K562 (cell line): ENCODE results near the gene PNPLA2. TPM values are rescaled to one million over a fixed set of nuclear protein-coding genes. Genes with fewer than 3 reads are reported as not detected.

Experiments
- ELF2 ChIP-seq: fragments of 250-450 bp; sonication (Bioruptor Pico); IDR thresholded peaks from 2 replicates; pipeline ENCODE4 v1.5.0; 2021; ENCODE audit warnings: mild to moderate bottlenecking
- ERF ChIP-seq: fragments of 450-650 bp; formaldehyde crosslinking; IDR thresholded peaks from 2 replicates; pipeline ENCODE4 v1.4.0; 2020; ENCODE audit warnings: mild to moderate bottlenecking, mixed read lengths
- MYC ChIP-seq, 2 experiments: fragments of 250-450 bp in 1 of 2; sonication (Bioruptor Pico) in 1 of 2; IDR thresholded peaks; 2 replicates each; pipeline versions ENCODE4 v1.5.1 to v1.6.1; 2012 to 2021; ENCODE audit warnings: low read depth in 2 of 2, borderline replicate concordance in 1 of 2, improper control_type of control experiment in 1 of 2, low read length in 1 of 2, mild to moderate bottlenecking in 1 of 2, moderate library complexity in 1 of 2
- POLR2A ChIP-seq: fragments of 450-650 bp; conservative IDR thresholded peaks from 2 replicates; pipeline ENCODE4 v1.6.1; 2016
- RBBP5 ChIP-seq: fragments of 200-600 bp; sonication (generic); IDR thresholded peaks from 2 replicates; pipeline ENCODE4 v1.6.1; 2012; ENCODE audit warnings: borderline replicate concordance, mild to moderate bottlenecking, low read length, control low read depth, inconsistent platforms; ENCODE audit not compliant: insufficient read depth, poor library complexity, severe bottlenecking
- RFX7 ChIP-seq: fragments of 250-450 bp; sonication (Bioruptor Pico); IDR thresholded peaks from 2 replicates; pipeline ENCODE4 v1.5.1; 2021; ENCODE audit warnings: mild to moderate bottlenecking
- SIN3B ChIP-seq: fragments of 450-650 bp; IDR thresholded peaks from 2 replicates; pipeline ENCODE4 v1.6.1; 2017; ENCODE audit warnings: low read depth, mild to moderate bottlenecking, moderate library complexity
- TAF1 ChIP-seq: IDR thresholded peaks from 2 replicates; pipeline ENCODE4 v1.6.1; 2011; ENCODE audit warnings: mild to moderate bottlenecking, low read length, moderate library complexity; ENCODE audit not compliant: insufficient read depth, control insufficient read depth, severe bottlenecking; ENCODE audit errors: extremely low read depth
- TBP ChIP-seq: optimal IDR thresholded peaks from 2 replicates; pipeline ENCODE3; 2011; ENCODE audit warnings: low read depth, low read length, improper control_type of control experiment
- polyA plus RNA-seq, 8 experiments: library from polyadenylated mRNA; depleted of rRNA in 4 of 8; stranded (reverse) in 5 of 8; unstranded in 3 of 8; fragments of >200 nt; fragmentation: Nextera tagmentation in 2 of 8; fragmentation: Illumina TruSeq in 1 of 8; extraction: Ambion mirVana in 2 of 8; extraction: Trizol in 1 of 8; gene quantifications; 2 replicates each; pipeline versions ENCODE4 v1.2.1 to v1.2.3, GENCODE V29; 2011 to 2014; ENCODE audit warnings: inconsistent platforms in 1 of 8, missing spikeins in 1 of 8
- total RNA-seq, 7 experiments: library from RNA; depleted of rRNA in 6 of 7; stranded (reverse); fragments of >200 nt in 6 of 7; fragmentation: Illumina TruSeq in 2 of 7; extraction: Trizol in 2 of 7; gene quantifications; 2 replicates each; pipeline versions ENCODE4 v1.2.1 to v1.2.3, GENCODE V29; 2011 to 2021; ENCODE audit warnings: low replicate concordance in 1 of 7
- TF ChIP-seq, protein P1 (sequence below): fragments of 450-650 bp; IDR thresholded peaks from 2 replicates; pipeline ENCODE4 v1.6.1; 2016; ENCODE audit warnings: low read depth, mild to moderate bottlenecking, moderate library complexity
- TF ChIP-seq, protein P2 (sequence below): fragments of 450-650 bp; IDR thresholded peaks from 2 replicates; pipeline ENCODE4 v1.6.1; 2017; ENCODE audit warnings: antibody characterized with exemption, mild to moderate bottlenecking
- TF ChIP-seq, protein P3 (sequence below): fragments of 450-650 bp; IDR thresholded peaks from 2 replicates; pipeline ENCODE4 v1.6.1; 2014; ENCODE audit warnings: low read depth, mild to moderate bottlenecking, moderate library complexity, borderline replicate concordance
- TF ChIP-seq, protein P4 (sequence below): sonication (generic); formaldehyde crosslinking; IDR thresholded peaks from 2 replicates; pipeline ENCODE4 v1.8.0; 2022; ENCODE audit warnings: mild to moderate bottlenecking, missing genetic modification reagents

PNPLA2 gene
- total and polyA plus RNA-seq, 9 of the 15 experiments (the other 6 are each of a cell fraction or from before 2014, with no cell fraction given) = 0.39 to 87.1 (median 8.4) TPM

DNA sequence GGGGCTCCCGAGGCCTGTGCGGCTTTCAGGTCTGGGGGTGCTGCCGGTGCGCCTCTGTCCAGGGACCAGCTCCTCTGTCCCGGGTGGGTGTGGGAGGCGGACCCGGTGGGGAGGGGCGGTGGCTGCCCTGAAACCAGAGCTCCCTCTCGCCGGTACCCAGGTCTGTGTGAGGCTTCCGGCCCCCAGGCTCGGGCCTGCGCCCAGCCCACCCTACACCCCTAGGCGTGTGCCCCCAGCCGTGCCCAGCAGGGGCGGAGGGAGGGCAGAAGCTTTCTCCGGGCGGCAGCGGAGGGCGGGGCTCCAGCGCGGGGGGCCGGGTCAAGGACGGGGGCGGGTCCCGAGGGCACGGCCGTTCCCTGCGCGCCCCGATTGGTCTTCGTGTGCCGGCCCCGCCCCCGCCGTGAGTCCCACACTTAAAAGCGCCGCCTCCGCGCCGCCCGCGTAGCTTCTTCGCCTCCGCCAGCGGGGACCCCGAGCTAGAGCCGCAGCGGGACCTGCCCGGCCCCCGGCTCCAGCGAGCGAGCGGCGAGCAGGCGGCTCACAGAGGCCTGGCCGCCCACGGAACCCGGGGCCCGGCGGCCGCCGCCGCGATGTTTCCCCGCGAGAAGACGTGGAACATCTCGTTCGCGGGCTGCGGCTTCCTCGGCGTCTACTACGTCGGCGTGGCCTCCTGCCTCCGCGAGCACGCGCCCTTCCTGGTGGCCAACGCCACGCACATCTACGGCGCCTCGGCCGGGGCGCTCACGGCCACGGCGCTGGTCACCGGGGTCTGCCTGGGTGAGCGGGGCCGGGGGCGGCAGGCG lies 616 bp downstream of the PNPLA2 start (continued):
- TF ChIP-seq MYC (IDR thresholded peaks at IDR 0.05; ENCODE audit: low read depth, low read length) = peak; percentile 70; the same call in 1 of the 2 replicates
- TF ChIP-seq MYC (CRISPR knock-in tag; IDR thresholded peaks at IDR 0.05; ENCODE audit: borderline replicate concordance, low read depth) = no peak
- peak; percentile 84 for TF ChIP-seq TAF1
- TF ChIP-seq POLR2A = peak; percentile 84
- TF ChIP-seq SIN3B = peak; percentile 74
- TF ChIP-seq, protein P1, sequence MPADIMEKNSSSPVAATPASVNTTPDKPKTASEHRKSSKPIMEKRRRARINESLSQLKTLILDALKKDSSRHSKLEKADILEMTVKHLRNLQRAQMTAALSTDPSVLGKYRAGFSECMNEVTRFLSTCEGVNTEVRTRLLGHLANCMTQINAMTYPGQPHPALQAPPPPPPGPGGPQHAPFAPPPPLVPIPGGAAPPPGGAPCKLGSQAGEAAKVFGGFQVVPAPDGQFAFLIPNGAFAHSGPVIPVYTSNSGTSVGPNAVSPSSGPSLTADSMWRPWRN = no peak
- TF ChIP-seq, protein P2, sequence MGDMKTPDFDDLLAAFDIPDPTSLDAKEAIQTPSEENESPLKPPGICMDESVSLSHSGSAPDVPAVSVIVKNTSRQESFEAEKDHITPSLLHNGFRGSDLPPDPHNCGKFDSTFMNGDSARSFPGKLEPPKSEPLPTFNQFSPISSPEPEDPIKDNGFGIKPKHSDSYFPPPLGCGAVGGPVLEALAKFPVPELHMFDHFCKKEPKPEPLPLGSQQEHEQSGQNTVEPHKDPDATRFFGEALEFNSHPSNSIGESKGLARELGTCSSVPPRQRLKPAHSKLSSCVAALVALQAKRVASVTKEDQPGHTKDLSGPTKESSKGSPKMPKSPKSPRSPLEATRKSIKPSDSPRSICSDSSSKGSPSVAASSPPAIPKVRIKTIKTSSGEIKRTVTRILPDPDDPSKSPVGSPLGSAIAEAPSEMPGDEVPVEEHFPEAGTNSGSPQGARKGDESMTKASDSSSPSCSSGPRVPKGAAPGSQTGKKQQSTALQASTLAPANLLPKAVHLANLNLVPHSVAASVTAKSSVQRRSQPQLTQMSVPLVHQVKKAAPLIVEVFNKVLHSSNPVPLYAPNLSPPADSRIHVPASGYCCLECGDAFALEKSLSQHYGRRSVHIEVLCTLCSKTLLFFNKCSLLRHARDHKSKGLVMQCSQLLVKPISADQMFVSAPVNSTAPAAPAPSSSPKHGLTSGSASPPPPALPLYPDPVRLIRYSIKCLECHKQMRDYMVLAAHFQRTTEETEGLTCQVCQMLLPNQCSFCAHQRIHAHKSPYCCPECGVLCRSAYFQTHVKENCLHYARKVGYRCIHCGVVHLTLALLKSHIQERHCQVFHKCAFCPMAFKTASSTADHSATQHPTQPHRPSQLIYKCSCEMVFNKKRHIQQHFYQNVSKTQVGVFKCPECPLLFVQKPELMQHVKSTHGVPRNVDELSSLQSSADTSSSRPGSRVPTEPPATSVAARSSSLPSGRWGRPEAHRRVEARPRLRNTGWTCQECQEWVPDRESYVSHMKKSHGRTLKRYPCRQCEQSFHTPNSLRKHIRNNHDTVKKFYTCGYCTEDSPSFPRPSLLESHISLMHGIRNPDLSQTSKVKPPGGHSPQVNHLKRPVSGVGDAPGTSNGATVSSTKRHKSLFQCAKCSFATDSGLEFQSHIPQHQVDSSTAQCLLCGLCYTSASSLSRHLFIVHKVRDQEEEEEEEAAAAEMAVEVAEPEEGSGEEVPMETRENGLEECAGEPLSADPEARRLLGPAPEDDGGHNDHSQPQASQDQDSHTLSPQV = peak; percentile 52; the same call in 1 of the 2 replicates
- TF ChIP-seq TBP = peak; percentile 97
- TF ChIP-seq ELF2 (CRISPR knock-in tag) = no peak
- no peak for TF ChIP-seq RFX7 (CRISPR knock-in tag)
- TF ChIP-seq, protein P3, sequence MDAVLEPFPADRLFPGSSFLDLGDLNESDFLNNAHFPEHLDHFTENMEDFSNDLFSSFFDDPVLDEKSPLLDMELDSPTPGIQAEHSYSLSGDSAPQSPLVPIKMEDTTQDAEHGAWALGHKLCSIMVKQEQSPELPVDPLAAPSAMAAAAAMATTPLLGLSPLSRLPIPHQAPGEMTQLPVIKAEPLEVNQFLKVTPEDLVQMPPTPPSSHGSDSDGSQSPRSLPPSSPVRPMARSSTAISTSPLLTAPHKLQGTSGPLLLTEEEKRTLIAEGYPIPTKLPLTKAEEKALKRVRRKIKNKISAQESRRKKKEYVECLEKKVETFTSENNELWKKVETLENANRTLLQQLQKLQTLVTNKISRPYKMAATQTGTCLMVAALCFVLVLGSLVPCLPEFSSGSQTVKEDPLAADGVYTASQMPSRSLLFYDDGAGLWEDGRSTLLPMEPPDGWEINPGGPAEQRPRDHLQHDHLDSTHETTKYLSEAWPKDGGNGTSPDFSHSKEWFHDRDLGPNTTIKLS = peak; percentile 62; the same call in 1 of the 2 replicates
- peak; percentile 42 for TF ChIP-seq RBBP5
- TF ChIP-seq, protein P4, sequence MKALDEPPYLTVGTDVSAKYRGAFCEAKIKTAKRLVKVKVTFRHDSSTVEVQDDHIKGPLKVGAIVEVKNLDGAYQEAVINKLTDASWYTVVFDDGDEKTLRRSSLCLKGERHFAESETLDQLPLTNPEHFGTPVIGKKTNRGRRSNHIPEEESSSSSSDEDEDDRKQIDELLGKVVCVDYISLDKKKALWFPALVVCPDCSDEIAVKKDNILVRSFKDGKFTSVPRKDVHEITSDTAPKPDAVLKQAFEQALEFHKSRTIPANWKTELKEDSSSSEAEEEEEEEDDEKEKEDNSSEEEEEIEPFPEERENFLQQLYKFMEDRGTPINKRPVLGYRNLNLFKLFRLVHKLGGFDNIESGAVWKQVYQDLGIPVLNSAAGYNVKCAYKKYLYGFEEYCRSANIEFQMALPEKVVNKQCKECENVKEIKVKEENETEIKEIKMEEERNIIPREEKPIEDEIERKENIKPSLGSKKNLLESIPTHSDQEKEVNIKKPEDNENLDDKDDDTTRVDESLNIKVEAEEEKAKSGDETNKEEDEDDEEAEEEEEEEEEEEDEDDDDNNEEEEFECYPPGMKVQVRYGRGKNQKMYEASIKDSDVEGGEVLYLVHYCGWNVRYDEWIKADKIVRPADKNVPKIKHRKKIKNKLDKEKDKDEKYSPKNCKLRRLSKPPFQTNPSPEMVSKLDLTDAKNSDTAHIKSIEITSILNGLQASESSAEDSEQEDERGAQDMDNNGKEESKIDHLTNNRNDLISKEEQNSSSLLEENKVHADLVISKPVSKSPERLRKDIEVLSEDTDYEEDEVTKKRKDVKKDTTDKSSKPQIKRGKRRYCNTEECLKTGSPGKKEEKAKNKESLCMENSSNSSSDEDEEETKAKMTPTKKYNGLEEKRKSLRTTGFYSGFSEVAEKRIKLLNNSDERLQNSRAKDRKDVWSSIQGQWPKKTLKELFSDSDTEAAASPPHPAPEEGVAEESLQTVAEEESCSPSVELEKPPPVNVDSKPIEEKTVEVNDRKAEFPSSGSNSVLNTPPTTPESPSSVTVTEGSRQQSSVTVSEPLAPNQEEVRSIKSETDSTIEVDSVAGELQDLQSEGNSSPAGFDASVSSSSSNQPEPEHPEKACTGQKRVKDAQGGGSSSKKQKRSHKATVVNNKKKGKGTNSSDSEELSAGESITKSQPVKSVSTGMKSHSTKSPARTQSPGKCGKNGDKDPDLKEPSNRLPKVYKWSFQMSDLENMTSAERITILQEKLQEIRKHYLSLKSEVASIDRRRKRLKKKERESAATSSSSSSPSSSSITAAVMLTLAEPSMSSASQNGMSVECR (CRISPR knock-in tag) = peak; percentile 54; the same call in 1 of the 2 replicates
- TF ChIP-seq ERF (CRISPR knock-in tag) = 0 out of 2 replicates have a peak, but pooled peaks have one; percentile 44
